ENCODE results near the gene STK38L. TPM values are rescaled to one million over a fixed set of nuclear protein-coding genes. Genes with fewer than 3 reads are reported as not detected.

The STK38L gene
- total and polyA plus RNA-seq, 2 of the 8 experiments (the other 6 are each of a cell fraction or from before 2014, with no cell fraction given) = 8.1 to 63.6 TPM

GRCh38 chr12:27340971-27341370 is 96.9 kb downstream of the STK38L start:
- no peak overlapping the region for H2BK5ac ChIP-seq (ENCODE audit: low read depth, low read length)
- H3K79me2 ChIP-seq (ENCODE audit: control insufficient read depth in 1 of 2, insufficient read depth in 2 of 2, low read length in 2 of 2) = peaks cover 0 to 67% of the 10 kb centered on the region in 2 experiments; a peak in 2 of 4 replicates
- no peak overlapping the region for H2AFZ ChIP-seq (ENCODE audit: low read length)
- no peak overlapping the region for H3K4me3 ChIP-seq (ENCODE audit: extremely low read depth in 1 of 4, insufficient read depth in 2 of 4, low read depth in 3 of 4, low read length in 4 of 4)
- no peak overlapping the region for H3K27ac ChIP-seq (ENCODE audit: low read depth, low read length)
- 90% methylated on average over 3 of the region's 3 CpGs; no CpG with 5 or more reads in 1 of the 2 experiments for WGBS, 2 experiments (ENCODE audit: extremely low coverage in 1 of 2, insufficient coverage in 1 of 2, insufficient read length in 1 of 2, insufficient replicate concordance in 2 of 2, low coverage in 1 of 2, low lambda C conversion rate in 2 of 2, missing lambda C conversion rate in 1 of 2)
- TF ChIP-seq ZNF274 (IDR thresholded peaks at IDR 0.05; ENCODE audit: borderline replicate concordance, extremely low read depth, low read length) = no peak
- TF ChIP-seq CHD2 (IDR thresholded peaks at IDR 0.05; ENCODE audit: low read length) = no peak
- TF ChIP-seq KDM1A (IDR thresholded peaks at IDR 0.05; ENCODE audit: borderline replicate concordance, low read length) = no peak
- H2AK5ac ChIP-seq (ENCODE audit: low read depth, low read length) = no peak overlapping the region
- H2BK12ac ChIP-seq (ENCODE audit: low read depth, low read length) = no peak overlapping the region
- peaks cover 2 to 8% of the 10 kb centered on the region in 2 experiments for H4K20me1 ChIP-seq (replicated peaks in 1 of 2; ENCODE audit: control insufficient read depth in 1 of 2, insufficient read depth in 2 of 2, low read length in 2 of 2)
- no peak for FAIRE-seq
- no peak overlapping the region for H4K8ac ChIP-seq (ENCODE audit: extremely low read depth, insufficient read depth, low read length)
- ChIA-PET CTCF (ENCODE audit: partially characterized antibody) (no interaction called here), POLR2A (ENCODE audit: partially characterized antibody) (interaction anchor here (0.8 kb wide), 1 partner anchor 8 kb away, joined by 3 read pairs; the partner anchor contains the start of gene BMAL2)
- peaks cover 9% of the 10 kb centered on the region for H3K79me1 ChIP-seq (ENCODE audit: low read depth, low read length)
- peaks cover 3 to 7% (median 4%) of the 10 kb centered on the region in 4 experiments; a peak in 4 of 7 replicates for H3K4me1 ChIP-seq (replicated peaks in 1 of 4; ENCODE audit: control insufficient read depth in 3 of 4, insufficient read depth in 4 of 4, low read length in 3 of 4)
- H3K4ac ChIP-seq (replicated peaks; ENCODE audit: insufficient read length, low read depth, low read length) = no peak overlapping the region
- no peaks in the 10 kb centered on the region for H3K23me2 ChIP-seq (ENCODE audit: low read depth, low read length)
- H4K5ac ChIP-seq (ENCODE audit: insufficient read length, low read depth, low read length) = no peak overlapping the region
- H3K36me3 ChIP-seq (ENCODE audit: control insufficient read depth in 2 of 4, insufficient read depth in 4 of 4, low read length in 3 of 4) = no peaks in the 10 kb centered on the region
- H3K56ac ChIP-seq (replicated peaks; ENCODE audit: insufficient read length, low read depth, low read length) = no peak overlapping the region
- no peak overlapping the region for H2BK120ac ChIP-seq (replicated peaks; ENCODE audit: low read depth, low read length)
- no peak overlapping the region for H3K23ac ChIP-seq (ENCODE audit: insufficient read length)
- H3K4me2 ChIP-seq (ENCODE audit: insufficient read depth in 1 of 2, low read depth in 2 of 2, low read length in 2 of 2) = no peak overlapping the region
- no peak overlapping the region for H3K9ac ChIP-seq (replicated peaks in 1 of 4; ENCODE audit: extremely low read depth in 1 of 4, low read depth in 3 of 4, low read length in 3 of 4)
- H4K91ac ChIP-seq (replicated peaks; ENCODE audit: insufficient read length, low read length) = no peak overlapping the region
- H3K9me3 ChIP-seq (ENCODE audit: insufficient read depth in 2 of 2, low read depth in 1 of 2, low read length in 1 of 2) = no peaks in the 10 kb centered on the region
- H3K18ac ChIP-seq (ENCODE audit: extremely low read depth, low read length) = no peak overlapping the region
- no peak overlapping the region for H2BK15ac ChIP-seq (ENCODE audit: low read length)
- no peak overlapping the region for H3K14ac ChIP-seq (ENCODE audit: insufficient read length)
- no peak for DNase-seq (ENCODE audit: low read depth in 1 of 2, low spot score in 2 of 2)
- H3K27me3 ChIP-seq (replicated peaks in 1 of 4; ENCODE audit: control insufficient read depth in 3 of 4, extremely low read depth in 1 of 4, insufficient read depth in 3 of 4, low read length in 3 of 4) = no peaks in the 10 kb centered on the region
- no peak overlapping the region for H2BK20ac ChIP-seq (ENCODE audit: low read length)

Data from H1 (cell line).